Hepatocyte (in vitro differentiated cells): ENCODE measurements around the gene PSME1. TPM values are rescaled to one million over a fixed set of nuclear protein-coding genes. Genes with fewer than 3 reads are reported as not detected.

Experiments
- DNase-seq: peaks from one replicate; pipeline ENCODE4 v3.0.0-alpha.2; 2016; ENCODE audit warnings: low spot score
- H2AFZ ChIP-seq: fragments of 200-600 bp; sonication (generic); 2 replicates; pipeline ENCODE4 v1.6.0; 2016; ENCODE audit warnings: antibody characterized with exemption, mild to moderate bottlenecking
- H3K27ac ChIP-seq: fragments of 200-600 bp; sonication (generic); 2 replicates; pipeline ENCODE4 v1.5.1; 2016; ENCODE audit warnings: mild to moderate bottlenecking
- H3K27me3 ChIP-seq: fragments of 200-600 bp; sonication (generic); 2 replicates; pipeline ENCODE4 v1.6.1; 2016
- H3K36me3 ChIP-seq: fragments of 200-600 bp; sonication (generic); replicated peaks from 2 replicates; pipeline ENCODE4 v1.5.1; 2016; ENCODE audit warnings: low read depth; ENCODE audit not compliant: insufficient read depth
- H3K4me1 ChIP-seq: fragments of 200-600 bp; sonication (generic); 2 replicates; pipeline ENCODE4 v1.5.1; 2016; ENCODE audit warnings: mild to moderate bottlenecking, moderate library complexity; ENCODE audit not compliant: insufficient read depth
- H3K4me2 ChIP-seq: fragments of 200-600 bp; sonication (generic); 2 replicates; pipeline ENCODE4 v1.6.0; 2016
- H3K4me3 ChIP-seq: fragments of 200-600 bp; sonication (generic); 2 replicates; pipeline ENCODE4 v1.5.1; 2016; ENCODE audit warnings: mild to moderate bottlenecking
- H3K79me2 ChIP-seq: fragments of 200-600 bp; sonication (generic); 2 replicates; pipeline ENCODE4 v1.6.0; 2017; ENCODE audit warnings: mild to moderate bottlenecking
- H3K9me2 ChIP-seq: fragments of 200-600 bp; sonication (generic); replicated peaks from 2 replicates; pipeline ENCODE4 v1.6.0; 2017; ENCODE audit warnings: mild to moderate bottlenecking; ENCODE audit not compliant: insufficient read depth
- H3K9me3 ChIP-seq: fragments of 200-600 bp; sonication (generic); 2 replicates; pipeline ENCODE4 v1.5.1; 2016; ENCODE audit warnings: low read depth, mild to moderate bottlenecking
- H4K20me1 ChIP-seq: fragments of 200-600 bp; sonication (generic); 2 replicates; pipeline ENCODE4 v1.6.0; 2016; ENCODE audit warnings: mild to moderate bottlenecking; ENCODE audit not compliant: insufficient read depth, poor library complexity, severe bottlenecking
- CTCF ChIP-seq: fragments of 200-600 bp; sonication (generic); IDR thresholded peaks from 2 replicates; pipeline ENCODE4 v1.5.1; 2016; ENCODE audit warnings: antibody characterized with exemption, mild to moderate bottlenecking; ENCODE audit not compliant: poor library complexity
- EZH2 ChIP-seq: fragments of 200-600 bp; sonication (generic); IDR thresholded peaks from 2 replicates; pipeline ENCODE4 v1.6.1; 2016; ENCODE audit warnings: antibody characterized with exemption, mild to moderate bottlenecking, borderline replicate concordance
- EZH2phosphoT487 ChIP-seq: fragments of 200-600 bp; sonication (generic); IDR thresholded peaks from one replicate; pipeline ENCODE4 v1.6.1; 2018; ENCODE audit warnings: antibody characterized with exemption, mild to moderate bottlenecking, low read depth, moderate library complexity; ENCODE audit not compliant: unreplicated experiment, severe bottlenecking
- whole genome bisulfite sequencing: methylation state at CpG from one replicate; pipeline ENCODE4 v1.1.6; 2016; ENCODE audit warnings: low lambda C conversion rate; ENCODE audit errors: missing lambda C conversion rate; 5-methylcytosine and 5-hydroxymethylcytosine counted together
- polyA plus RNA-seq: library from polyadenylated mRNA; unstranded; fragments of >200 nt; fragmentation: Nextera tagmentation; extraction: Ambion mirVana; gene quantifications from 2 replicates; pipeline ENCODE4 v1.2.1, GENCODE V29; 2016
- total RNA-seq: library from RNA; depleted of rRNA; stranded (reverse); fragments of >200 nt; gene quantifications from 2 replicates; pipeline ENCODE4 v1.2.3, GENCODE V29; 2014

PSME1 gene
- total and polyA plus RNA-seq, 2 experiments from 2014 or later: 123 to 238 TPM

GRCh38 chr14:24095271-24096068 is 40.5 kb upstream of the PSME1 start:
- H2AFZ ChIP-seq: peak overlapping the region; percentile 73
- no peaks in the 10 kb centered on the region for H3K27me3 ChIP-seq
- TF ChIP-seq CTCF (no peak), EZH2 (no peak)
- peaks cover 27% of the 10 kb centered on the region for H3K79me2 ChIP-seq
- no peaks in the 10 kb centered on the region for H4K20me1 ChIP-seq
- no peaks in the 10 kb centered on the region for H3K36me3 ChIP-seq
- H3K4me3 ChIP-seq: peak overlapping the region; percentile 84
- H3K4me2 ChIP-seq: peak overlapping the region; percentile 84
- peak overlapping the region; percentile 95 for H3K27ac ChIP-seq
- H3K4me1 ChIP-seq: peaks cover 12% of the 10 kb centered on the region
- peak; percentile 83 for DNase-seq
- WGBS: 31% methylated on average over 12 of the region's 12 CpGs
- H3K9me2 ChIP-seq: no peaks in the 10 kb centered on the region
- H3K9me3 ChIP-seq: no peaks in the 10 kb centered on the region

- H3K27ac ChIP-seq: no peak overlapping the region
- no peak overlapping the region for H2AFZ ChIP-seq
- no peak overlapping the region for H3K4me3 ChIP-seq
- H3K27me3 ChIP-seq: no peaks in the 10 kb centered on the region
- 98% methylated on average over 8 of the region's 8 CpGs for WGBS
- peaks cover 27% of the 10 kb centered on the region for H3K79me2 ChIP-seq
- no peaks in the 10 kb centered on the region for H3K9me2 ChIP-seq
- peaks cover 12% of the 10 kb centered on the region for H3K4me1 ChIP-seq
- no peak overlapping the region for H3K4me2 ChIP-seq
- no peaks in the 10 kb centered on the region for H3K9me3 ChIP-seq
- no peak for TF ChIP-seq EZH2
- no peak for TF ChIP-seq EZH2phosphoT487
- TF ChIP-seq CTCF: no peak
- H4K20me1 ChIP-seq: no peaks in the 10 kb centered on the region
- no peaks in the 10 kb centered on the region for H3K36me3 ChIP-seq
- DNase-seq: no peak
These were observed 39.3 kb upstream of the PSME1 start for GRCh38 chr14:24096545-24097181.

DNA sequence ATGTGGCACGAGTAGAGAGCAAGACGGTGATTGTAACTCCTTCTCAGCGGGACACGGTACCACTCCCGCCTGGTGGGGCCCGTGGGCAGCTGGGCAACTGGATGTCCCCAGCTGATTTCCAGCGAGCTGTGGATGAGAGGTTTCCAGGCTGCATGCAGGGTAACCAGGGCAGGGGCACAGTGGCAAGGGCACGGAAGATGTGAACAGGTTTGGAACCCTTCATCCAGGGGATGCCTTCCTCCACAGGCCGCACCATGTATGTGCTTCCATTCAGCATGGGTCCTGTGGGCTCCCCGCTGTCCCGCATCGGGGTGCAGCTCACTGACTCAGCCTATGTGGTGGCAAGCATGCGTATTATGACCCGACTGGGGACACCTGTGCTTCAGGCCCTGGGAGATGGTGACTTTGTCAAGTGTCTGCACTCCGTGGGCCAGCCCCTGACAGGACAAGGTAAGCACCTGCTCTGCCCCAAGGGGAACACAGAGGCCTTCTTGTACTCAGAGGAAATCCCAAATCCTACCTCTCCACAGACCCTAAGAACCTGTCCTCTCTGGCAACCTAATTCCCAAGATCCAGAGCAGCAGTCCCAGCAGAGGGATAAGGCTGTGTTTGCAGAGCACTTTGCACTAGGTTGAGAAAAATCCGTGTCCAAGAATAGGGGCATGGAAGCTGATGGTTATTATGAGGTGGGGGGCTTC is 37.6 kb upstream of the PSME1 start:
- no peak overlapping the region for H3K27ac ChIP-seq
- H3K36me3 ChIP-seq: no peaks in the 10 kb centered on the region
- WGBS: 98% methylated on average over 15 of the region's 16 CpGs
- H2AFZ ChIP-seq: no peak overlapping the region
- H3K4me2 ChIP-seq: no peak overlapping the region
- H3K9me3 ChIP-seq: no peaks in the 10 kb centered on the region
- H4K20me1 ChIP-seq: no peaks in the 10 kb centered on the region
- H3K4me3 ChIP-seq: no peak overlapping the region
- no peaks in the 10 kb centered on the region for H3K27me3 ChIP-seq
- H3K79me2 ChIP-seq: peaks cover 27% of the 10 kb centered on the region
- no peak for DNase-seq
- peaks cover 8% of the 10 kb centered on the region for H3K4me1 ChIP-seq
- no peak for TF ChIP-seq CTCF
- TF ChIP-seq EZH2phosphoT487: no peak
- no peak for TF ChIP-seq EZH2
- no peaks in the 10 kb centered on the region for H3K9me2 ChIP-seq
